ENCODE data around the gene AZGP1.

DNA sequence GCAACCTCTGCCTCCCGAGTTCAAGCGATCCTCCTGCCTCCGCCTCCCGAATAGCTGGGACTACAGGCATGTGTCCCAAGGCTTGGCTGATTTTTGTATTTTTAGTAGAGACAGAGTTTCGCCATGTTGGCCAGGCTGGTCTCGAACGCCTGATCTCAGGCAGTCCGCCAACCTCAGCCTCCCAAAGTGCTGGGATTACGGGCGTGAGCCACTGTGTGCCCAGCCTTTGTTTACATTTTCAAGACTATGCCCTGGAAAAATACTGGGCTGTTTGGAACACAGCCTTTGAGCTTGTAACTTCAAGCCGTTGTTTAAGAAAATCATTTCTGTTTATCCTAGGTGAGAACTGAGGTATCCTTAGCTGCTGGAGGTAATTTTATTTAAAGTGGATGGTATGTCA is 41.5 kb upstream of the AZGP1 start:
- TF ChIP-seq TARDBP (IDR thresholded peaks at IDR 0.05) (no peak), ELF4 (IDR thresholded peaks at IDR 0.05) (no peak), ARNT (IDR thresholded peaks at IDR 0.05) (no peak), FOXA1 (IDR thresholded peaks at IDR 0.05) (no peak), SP1 (IDR thresholded peaks at IDR 0.05) (no peak), BHLHE40 (IDR thresholded peaks at IDR 0.05; ENCODE audit: borderline replicate concordance) (no peak), SUZ12 (IDR thresholded peaks at IDR 0.05) (no peak), L3MBTL2 (conservative IDR thresholded peaks at IDR 0.05) (no peak), PKNOX1 (IDR thresholded peaks at IDR 0.05) (no peak), ZNF384 (IDR thresholded peaks at IDR 0.05) (no peak), FOXM1 (IDR thresholded peaks at IDR 0.05; ENCODE audit: borderline replicate concordance) (no peak)
